Measurements from ENCODE around the gene CASP3. TPM values are rescaled to one million over a fixed set of nuclear protein-coding genes. Genes with fewer than 3 reads are reported as not detected.

The CASP3 gene
- total RNA-seq, 1 experiment from 2014 or later: 107 TPM

- Histone ChIP-seq H2AFZ (ENCODE audit: low read length) (no peak overlapping the region), H2BK5ac (ENCODE audit: insufficient read length, low read length) (no peak overlapping the region), H3K14ac (ENCODE audit: insufficient read depth, low read length) (no peak overlapping the region), H3K4me2 (ENCODE audit: insufficient read depth, insufficient read length, low read length) (no peak overlapping the region), H4K20me1 (ENCODE audit: control insufficient read depth, insufficient read depth, insufficient read length) (no peaks in the 10 kb centered on the region), H3T11ph (ENCODE audit: low read length) (no peak overlapping the region), H2BK12ac (ENCODE audit: insufficient read length, low read depth, low read length) (no peak overlapping the region), H3K18ac (ENCODE audit: insufficient read length, low read depth, low read length) (no peak overlapping the region), H3K9ac (ENCODE audit: extremely low read depth, insufficient read length, low read length) (no peak overlapping the region), H3K4me1 (ENCODE audit: insufficient read depth, low read length) (no peaks in the 10 kb centered on the region), H3K23ac (ENCODE audit: insufficient read length, low read depth, low read length) (no peak overlapping the region), H3K79me2 (ENCODE audit: insufficient read depth, low read length) (no peaks in the 10 kb centered on the region), H3K4ac (ENCODE audit: low read depth, low read length) (no peak overlapping the region), H2AK5ac (ENCODE audit: insufficient read length, low read length) (no peak overlapping the region), H2BK120ac (ENCODE audit: low read depth, low read length, poor library complexity, severe bottlenecking) (no peak overlapping the region), H3K79me1 (ENCODE audit: insufficient read depth, low read depth, low read length, poor library complexity, severe bottlenecking) (no peaks in the 10 kb centered on the region), H4K8ac (replicated peaks; ENCODE audit: insufficient read length, low read depth, low read length) (no peak overlapping the region), H3K27ac (ENCODE audit: insufficient read length, low read depth, low read length) (no peak overlapping the region), H2BK15ac (ENCODE audit: low read depth, low read length) (no peak overlapping the region), H3K56ac (ENCODE audit: insufficient read length, low read depth, low read length) (no peak overlapping the region), H4K5ac (ENCODE audit: insufficient read length, low read depth, low read length) (no peak overlapping the region), H4K91ac (ENCODE audit: insufficient read length, low read depth, low read length) (no peak overlapping the region), H3K9me3 (ENCODE audit: control insufficient read depth, low read depth, low read length) (no peaks in the 10 kb centered on the region), H2BK20ac (ENCODE audit: low read depth, low read length, poor library complexity, severe bottlenecking) (no peak overlapping the region), H3K27me3 (ENCODE audit: insufficient read depth, low read length) (no peaks in the 10 kb centered on the region), H3K23me2 (ENCODE audit: insufficient read length, low read depth, low read length, poor library complexity, severe bottlenecking) (no peaks in the 10 kb centered on the region)
- H3K27me3 Mint-ChIP-seq (ENCODE audit: low read depth): no peaks in the 10 kb centered on the region
- no peak for DNase-seq
- H3K4me1 Mint-ChIP-seq: peaks cover 0 to 6% of the 10 kb centered on the region in 2 experiments; a peak in 2 of 4 replicates
- no peaks in the 10 kb centered on the region for H3K9me3 Mint-ChIP-seq
- peaks cover 21 to 64% (median 55%) of the 10 kb centered on the region in 3 experiments; a peak in 6 of 7 replicates for H3K36me3 Mint-ChIP-seq (ENCODE audit: insufficient read depth in 1 of 3, low read depth in 3 of 3)
- no CpG with 5 or more reads among the region's 3 CpGs for WGBS (ENCODE audit: extremely low coverage, insufficient read length, low lambda C conversion rate)
- H3K4me3 Mint-ChIP-seq: no peak overlapping the region
- no peak for TF ChIP-seq CTCF (conservative IDR thresholded peaks at IDR 0.05)
- H3K27ac Mint-ChIP-seq: peak overlapping the region in 1 of 3 experiments; percentile 36; a peak in 1 of 7 replicates
These were observed 46.1 kb upstream of the CASP3 start for GRCh38 chr4:184695178-184695896.

Data from H9 (cell line).